8988T (cell line): ENCODE data around the gene DOCK1.

Experiments
- DNase-seq: peaks from one replicate; pipeline ENCODE4 v3.0.0; 2011

The DOCK1 gene

GRCh38 chr10:127092916-127093315 is 187.7 kb downstream of the DOCK1 start:
- DNase-seq, result no peak

- DNase-seq, result no peak
Measured at GRCh38 chr10:127094984-127095383, 189.8 kb downstream of the DOCK1 start.

- DNase-seq, result no peak
Measured at GRCh38 chr10:127100983-127101615, 195.9 kb downstream of the DOCK1 start.

DNA sequence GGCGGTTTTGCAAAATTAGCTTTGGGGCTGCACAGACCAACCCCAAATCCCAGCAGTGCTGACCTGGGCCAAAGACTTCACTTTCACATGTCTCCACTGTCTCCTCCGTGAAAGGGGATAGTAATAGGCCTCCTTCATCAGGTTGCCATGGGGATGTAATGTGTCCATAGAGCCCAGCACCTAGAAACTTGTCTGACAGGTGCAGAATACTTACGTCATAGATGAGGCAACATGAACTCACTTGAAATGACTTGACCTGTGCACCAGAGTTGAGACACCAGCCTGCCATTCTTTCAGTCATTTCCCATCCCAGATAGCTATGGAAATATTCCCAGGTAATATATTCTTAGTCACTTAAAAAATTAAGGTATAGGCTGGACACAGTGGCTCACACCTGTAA is 196.9 kb downstream of the DOCK1 start:
- no peak for DNase-seq

- no peak for DNase-seq
Measured at GRCh38 chr10:127115100-127115499, 209.9 kb downstream of the DOCK1 start.

DNA sequence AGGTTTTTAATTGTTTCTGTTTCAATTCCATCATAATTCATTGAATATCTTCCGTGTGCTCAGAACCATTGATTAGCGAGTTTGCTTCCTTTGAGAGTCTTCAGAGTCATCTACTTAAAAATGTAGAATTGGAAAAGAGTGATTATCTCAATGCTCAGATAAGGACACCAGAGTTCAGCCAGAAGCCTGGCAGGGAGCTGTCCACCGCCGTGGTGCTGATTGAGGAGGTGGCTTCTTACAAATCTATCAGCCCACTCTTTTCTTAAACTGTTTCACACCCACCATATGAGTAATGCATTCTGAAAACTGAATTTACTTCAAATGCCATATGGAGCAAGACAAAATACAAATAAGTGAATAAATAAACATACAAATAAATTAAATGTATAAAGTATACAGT is 211.9 kb downstream of the DOCK1 start:
- DNase-seq, result no peak

- no peak for DNase-seq
Measured at GRCh38 chr10:127118034-127118433, 212.8 kb downstream of the DOCK1 start.

GRCh38 chr10:127119936-127120335 is 214.7 kb downstream of the DOCK1 start:
- no peak for DNase-seq

DNA sequence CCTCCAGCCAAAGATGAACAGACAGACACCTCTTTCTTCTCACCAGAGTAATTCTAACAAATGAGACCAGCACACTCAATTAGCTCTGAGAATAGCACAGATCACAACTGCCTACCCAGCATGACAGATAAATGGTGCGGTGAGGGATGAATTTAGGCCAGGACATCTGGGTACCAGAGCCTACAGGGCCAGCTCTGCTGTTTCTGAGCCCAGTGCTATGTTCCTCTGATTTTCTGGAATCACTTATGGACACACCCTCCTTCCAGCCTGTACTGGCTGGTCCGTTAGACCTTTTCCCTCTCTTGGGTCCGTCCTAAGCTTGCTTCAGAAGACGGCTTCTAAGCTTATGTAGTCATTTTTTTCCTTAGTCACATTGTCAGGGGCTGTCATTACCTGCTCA is 217.6 kb downstream of the DOCK1 start:
- no peak for DNase-seq

DNA sequence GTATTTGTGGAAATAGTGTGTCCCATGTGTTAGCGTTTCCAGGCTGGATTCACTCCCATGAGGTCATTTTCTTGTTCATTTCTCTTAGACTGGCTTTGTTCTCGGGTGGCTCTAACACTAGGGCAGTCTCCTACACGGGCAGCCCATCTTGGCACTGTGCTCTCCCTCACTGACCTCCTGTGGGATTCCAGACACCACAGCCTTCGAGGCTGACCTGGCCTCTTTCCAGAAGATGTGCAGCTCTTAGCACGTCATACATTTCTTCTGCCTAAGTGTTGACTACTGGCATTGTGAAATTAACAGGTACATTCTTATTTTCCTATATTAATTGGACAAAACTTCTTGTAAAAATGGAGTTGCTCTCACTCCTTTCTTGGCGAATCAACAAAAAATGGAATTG is 218.4 kb downstream of the DOCK1 start:
- no peak for DNase-seq

DNA sequence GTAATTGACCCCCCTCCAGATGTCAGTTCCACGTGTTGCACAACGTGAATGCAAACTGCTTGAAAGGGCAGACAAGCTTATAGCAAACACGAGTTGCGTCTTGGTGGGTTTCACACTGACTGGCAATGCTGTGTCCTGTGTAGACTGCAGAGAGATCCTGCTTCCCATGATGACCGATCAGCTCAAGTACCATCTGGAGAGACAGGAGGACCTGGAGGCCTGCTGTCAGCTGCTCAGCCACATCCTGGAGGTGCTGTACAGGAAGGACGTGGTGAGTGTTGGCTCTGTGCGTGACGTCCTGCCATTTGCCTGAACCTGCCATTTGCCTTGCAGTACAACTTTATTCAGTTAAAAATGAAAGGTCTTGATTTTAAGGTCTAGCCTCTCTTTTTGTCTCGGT is 220.1 kb downstream of the DOCK1 start:
- no peak for DNase-seq

DNA sequence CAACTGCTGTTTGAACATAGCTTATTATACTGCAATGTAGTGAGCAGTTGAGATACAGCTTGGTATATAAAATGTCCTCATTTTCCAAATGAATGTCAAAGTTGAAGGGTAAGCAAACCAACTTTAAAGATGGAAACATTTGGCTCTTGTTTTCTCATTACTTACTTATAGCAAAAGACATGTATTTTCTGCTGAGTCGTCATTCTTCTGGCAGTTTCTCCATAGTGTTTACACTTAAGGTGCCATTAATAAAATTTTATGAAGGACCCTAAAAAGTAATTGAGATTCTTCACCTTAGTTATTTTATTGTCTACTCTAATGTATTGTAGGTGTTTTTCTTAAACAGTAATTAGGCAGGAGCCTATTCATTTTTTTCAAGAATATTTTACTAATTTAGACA is 222.6 kb downstream of the DOCK1 start:
- no peak for DNase-seq

GRCh38 chr10:127129104-127129503 is 223.9 kb downstream of the DOCK1 start:
- DNase-seq, result no peak

DNA sequence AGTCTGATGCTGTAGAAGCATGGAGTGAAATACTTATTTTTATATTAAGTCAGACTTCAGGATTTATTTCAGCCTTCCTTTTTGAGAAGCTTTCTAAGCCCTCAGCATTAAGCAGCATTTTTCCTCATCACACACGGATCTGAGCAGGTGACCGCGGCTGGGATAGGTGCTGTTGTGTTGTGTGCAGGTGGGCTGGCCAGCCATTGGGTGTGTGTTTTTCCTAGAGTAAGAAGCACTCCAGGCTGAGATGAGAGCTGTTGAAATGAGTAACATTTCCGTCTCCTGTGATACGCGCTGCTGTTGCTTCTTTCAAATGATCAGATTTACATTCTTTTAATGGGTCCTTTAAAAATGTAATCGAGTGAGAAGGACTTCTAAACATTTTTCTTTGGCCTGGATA is 227.2 kb downstream of the DOCK1 start:
- no peak for DNase-seq

DNA sequence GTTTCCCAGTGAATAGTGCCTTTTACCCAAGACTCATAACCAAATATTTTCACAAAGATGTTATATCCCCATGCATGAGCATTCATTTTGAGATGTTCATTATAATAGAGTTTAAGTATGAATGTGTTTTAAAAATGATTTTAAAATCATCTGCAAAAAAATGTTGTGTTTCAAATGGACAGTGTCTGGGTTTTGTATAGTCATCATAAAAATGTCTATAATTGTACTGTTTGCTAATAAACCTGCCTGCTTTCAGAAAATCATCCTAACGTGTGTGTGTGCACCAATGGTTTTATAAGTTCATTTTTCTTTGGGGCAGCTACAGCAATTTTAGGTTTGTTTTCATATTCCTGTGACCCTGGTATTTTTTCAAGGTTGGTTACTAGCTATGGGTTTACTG is 228.0 kb downstream of the DOCK1 start:
- DNase-seq, result no peak

- no peak for DNase-seq
Measured at GRCh38 chr10:127133672-127134500, 228.7 kb downstream of the DOCK1 start.

- no peak for DNase-seq
Measured at GRCh38 chr10:127135844-127136577, 230.8 kb downstream of the DOCK1 start.

GRCh38 chr10:127137391-127137790 is 232.2 kb downstream of the DOCK1 start:
- no peak for DNase-seq

- no peak for DNase-seq
Measured at GRCh38 chr10:127142136-127142535, 236.9 kb downstream of the DOCK1 start.

GRCh38 chr10:127142856-127143255 is 237.6 kb downstream of the DOCK1 start:
- DNase-seq, result no peak

DNA sequence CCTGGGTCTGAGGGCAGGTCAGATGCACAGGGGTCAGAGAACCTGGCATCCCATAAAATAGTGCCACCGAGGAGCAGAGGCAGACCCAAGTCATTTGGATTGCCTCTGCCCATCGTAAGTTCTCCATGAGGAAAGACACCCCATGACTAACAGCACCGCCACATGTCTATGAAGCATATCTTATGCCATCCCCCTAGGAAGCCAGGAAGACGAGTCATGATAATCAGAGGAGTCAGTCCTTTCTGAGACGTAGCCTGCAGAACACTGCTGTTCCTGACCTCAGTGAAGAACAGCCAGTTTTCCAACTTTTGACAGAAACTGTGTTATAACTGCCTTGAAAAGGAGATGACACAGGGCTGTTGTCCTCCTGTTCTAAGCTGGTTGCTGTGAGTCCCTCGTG is 239.9 kb downstream of the DOCK1 start:
- DNase-seq, result no peak

DNA sequence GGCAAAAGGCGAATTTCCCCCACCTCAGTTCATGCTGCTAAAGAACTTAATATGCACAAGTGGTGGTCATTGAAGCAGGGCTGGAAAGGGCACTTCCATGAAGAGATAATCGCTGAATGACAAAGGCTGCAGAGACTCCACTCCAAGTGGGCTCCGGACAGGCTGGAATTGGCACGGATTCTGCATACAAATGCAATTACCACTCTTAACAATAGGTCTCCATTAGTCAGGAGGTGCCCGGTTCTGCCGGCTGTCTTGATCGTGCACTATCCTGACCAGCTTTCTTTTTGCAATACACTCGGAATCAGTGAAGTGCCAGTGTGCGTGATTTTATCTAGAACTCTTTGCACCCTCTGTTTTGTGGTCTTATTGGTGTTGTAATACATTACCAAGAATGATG is 241.4 kb downstream of the DOCK1 start:
- DNase-seq, result no peak

GRCh38 chr10:127148066-127148932 is 243.1 kb downstream of the DOCK1 start:
- DNase-seq, result no peak
